GM23248 (cell line): ENCODE data around the gene STAT4. TPM values are rescaled to one million over a fixed set of nuclear protein-coding genes. Genes with fewer than 3 reads are reported as not detected.

Experiments
- DNase-seq: peaks from one replicate; pipeline ENCODE4 v3.0.0-alpha.2; 2015
- H2AFZ ChIP-seq: fragments of 200-600 bp; sonication (generic); 2 replicates; pipeline ENCODE4 v1.6.1; 2016; ENCODE audit warnings: antibody characterized with exemption
- H3F3A ChIP-seq: fragments of 200-600 bp; sonication (generic); 2 replicates; pipeline ENCODE4 v1.6.1; 2016; ENCODE audit warnings: mild to moderate bottlenecking, antibody characterized with exemption, mixed run types; ENCODE audit not compliant: insufficient read depth
- H3K27ac ChIP-seq: fragments of 200-600 bp; sonication (generic); 2 replicates; pipeline ENCODE4 v1.5.1; 2016; ENCODE audit warnings: mild to moderate bottlenecking
- H3K27me3 ChIP-seq: fragments of 200-600 bp; sonication (generic); replicated peaks from 2 replicates; pipeline ENCODE4 v1.6.1; 2016; ENCODE audit warnings: mild to moderate bottlenecking; ENCODE audit not compliant: insufficient read depth
- H3K36me3 ChIP-seq: fragments of 200-600 bp; sonication (generic); 2 replicates; pipeline ENCODE4 v1.6.1; 2016; ENCODE audit warnings: low read depth, mild to moderate bottlenecking
- H3K4me1 ChIP-seq: fragments of 200-600 bp; sonication (generic); 2 replicates; pipeline ENCODE4 v1.6.1; 2016; ENCODE audit warnings: mild to moderate bottlenecking; ENCODE audit not compliant: insufficient read depth
- H3K4me2 ChIP-seq: fragments of 200-600 bp; sonication (generic); one replicate; pipeline ENCODE4 v1.6.1; 2016; ENCODE audit warnings: mild to moderate bottlenecking; ENCODE audit not compliant: unreplicated experiment
- H3K4me3 ChIP-seq: fragments of 200-600 bp; sonication (generic); 2 replicates; pipeline ENCODE4 v1.5.1; 2016; ENCODE audit warnings: mild to moderate bottlenecking
- H3K79me2 ChIP-seq: fragments of 200-600 bp; sonication (generic); 2 replicates; pipeline ENCODE4 v1.6.1; 2016; ENCODE audit warnings: mild to moderate bottlenecking; ENCODE audit not compliant: insufficient read depth
- H3K9ac ChIP-seq: fragments of 200-600 bp; sonication (generic); 2 replicates; pipeline ENCODE4 v1.6.1; 2016; ENCODE audit warnings: mild to moderate bottlenecking
- H3K9me2 ChIP-seq: fragments of 200-600 bp; sonication (generic); 2 replicates; pipeline ENCODE4 v1.6.1; 2016; ENCODE audit warnings: mixed run types, mild to moderate bottlenecking, moderate library complexity; ENCODE audit not compliant: insufficient read depth
- H3K9me3 ChIP-seq: fragments of 200-600 bp; sonication (generic); one replicate; pipeline ENCODE4 v1.6.1; 2017; ENCODE audit warnings: low read depth
- H4K20me1 ChIP-seq: fragments of 200-600 bp; sonication (generic); 2 replicates; pipeline ENCODE4 v1.6.0; 2016; ENCODE audit not compliant: insufficient read depth
- EZH2 ChIP-seq: fragments of 200-600 bp; sonication (generic); IDR thresholded peaks from 2 replicates; pipeline ENCODE4 v1.6.1; 2018; ENCODE audit warnings: antibody characterized with exemption, mild to moderate bottlenecking; ENCODE audit not compliant: insufficient read depth, poor library complexity, severe bottlenecking
- EZH2phosphoT487 ChIP-seq: fragments of 200-600 bp; sonication (generic); IDR thresholded peaks from 2 replicates; pipeline ENCODE4 v1.6.1; 2018; ENCODE audit warnings: antibody characterized with exemption, moderate library complexity, mild to moderate bottlenecking, low read depth; ENCODE audit not compliant: insufficient read depth
- WGBS, 2 experiments: methylation state at CpG; one replicate each; pipeline ENCODE4 v1.1.6; 2015 to 2017; ENCODE audit warnings: low lambda C conversion rate in 2 of 2, low coverage in 1 of 2; ENCODE audit errors: missing lambda C conversion rate in 2 of 2; 5-methylcytosine and 5-hydroxymethylcytosine counted together
- in situ Hi-C: fragments of 300-500 bp; cut with MboI; formaldehyde crosslinking; loops from 2 replicates; pipeline ENCODE4 v1.15.0; 2020
- polyA plus RNA-seq: library from polyadenylated mRNA; unstranded; fragments of >200 nt; fragmentation: Nextera tagmentation; extraction: Ambion mirVana; gene quantifications from 2 replicates; pipeline ENCODE4 v1.2.1, GENCODE V29; 2016
- total RNA-seq: library from RNA; depleted of rRNA; stranded (reverse); fragments of >200 nt; shearing (Covaris generic); gene quantifications from 2 replicates; pipeline ENCODE4 v1.2.3, GENCODE V29; 2014

The STAT4 gene
- total and polyA plus RNA-seq, 2 experiments from 2014 or later: 1.9 to 3.2 TPM

DNA sequence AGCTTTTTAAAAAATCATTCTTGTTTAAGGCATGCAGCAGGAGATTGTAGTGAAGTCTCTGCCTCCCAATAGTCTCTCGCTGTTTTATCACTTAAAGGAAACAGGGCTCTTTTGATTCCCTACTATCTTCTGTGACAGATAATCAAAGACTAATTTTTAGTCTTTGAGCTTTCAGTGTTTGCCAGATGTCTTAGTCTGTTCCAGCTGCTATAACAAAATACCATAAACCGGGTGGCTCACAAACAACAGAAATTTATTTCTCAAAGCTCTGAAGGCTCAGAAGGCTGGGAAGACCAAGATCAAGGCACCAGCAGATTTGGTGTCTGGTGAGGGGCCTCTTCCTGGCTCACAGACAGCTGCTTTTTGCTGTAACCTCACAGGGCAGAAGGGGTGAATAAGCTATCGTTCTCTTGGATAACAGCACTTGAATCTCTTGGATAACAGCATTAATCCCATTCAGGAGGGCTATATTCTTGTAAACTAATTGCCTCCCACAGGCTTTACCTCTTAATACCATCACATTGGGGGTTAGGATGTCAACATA, 37.8 kb upstream of the STAT4 start:
- H2AFZ ChIP-seq: no peak overlapping the region
- DNase-seq: no peak
- no peaks in the 10 kb centered on the region for H3K79me2 ChIP-seq
- H3K9me3 ChIP-seq: no peaks in the 10 kb centered on the region
- no peaks in the 10 kb centered on the region for H3K36me3 ChIP-seq
- H3K9ac ChIP-seq: no peak overlapping the region
- no peaks in the 10 kb centered on the region for H3K27me3 ChIP-seq
- 0 out of 2 replicates have a peak, but pooled peaks cover under 1% of the 10 kb centered on the region for H3K4me1 ChIP-seq
- no peak overlapping the region for H3K27ac ChIP-seq
- WGBS, 2 experiments: 85 to 86% methylated on average over 3 of the region's 3 CpGs
- TF ChIP-seq EZH2 (no peak), EZH2phosphoT487 (no peak)
- no peaks in the 10 kb centered on the region for H3K9me2 ChIP-seq
- H3K4me2 ChIP-seq: no peak overlapping the region
- no peaks in the 10 kb centered on the region for H3F3A ChIP-seq
- no peaks in the 10 kb centered on the region for H4K20me1 ChIP-seq
- in situ Hi-C loops: no loop called here
- no peak overlapping the region for H3K4me3 ChIP-seq

- Histone ChIP-seq H2AFZ (no peak overlapping the region), H3K27ac (no peak overlapping the region), H3K9me2 (no peaks in the 10 kb centered on the region), H3F3A (no peaks in the 10 kb centered on the region), H3K79me2 (no peaks in the 10 kb centered on the region), H3K4me2 (no peak overlapping the region), H4K20me1 (no peaks in the 10 kb centered on the region), H3K4me3 (no peak overlapping the region), H3K9me3 (no peaks in the 10 kb centered on the region), H3K36me3 (no peaks in the 10 kb centered on the region), H3K9ac (no peak overlapping the region), H3K4me1 (0 out of 2 replicates have a peak, but pooled peaks cover 7% of the 10 kb centered on the region), H3K27me3 (no peaks in the 10 kb centered on the region)
- TF ChIP-seq EZH2 (no peak), EZH2phosphoT487 (no peak)
- 81 to 83% methylated on average over 9 of the region's 9 CpGs for WGBS, 2 experiments
- in situ Hi-C loops: no loop called here
- no peak for DNase-seq
Observed at GRCh38 chr2:191187105-191187829, 36.5 kb upstream of the STAT4 start.

DNA sequence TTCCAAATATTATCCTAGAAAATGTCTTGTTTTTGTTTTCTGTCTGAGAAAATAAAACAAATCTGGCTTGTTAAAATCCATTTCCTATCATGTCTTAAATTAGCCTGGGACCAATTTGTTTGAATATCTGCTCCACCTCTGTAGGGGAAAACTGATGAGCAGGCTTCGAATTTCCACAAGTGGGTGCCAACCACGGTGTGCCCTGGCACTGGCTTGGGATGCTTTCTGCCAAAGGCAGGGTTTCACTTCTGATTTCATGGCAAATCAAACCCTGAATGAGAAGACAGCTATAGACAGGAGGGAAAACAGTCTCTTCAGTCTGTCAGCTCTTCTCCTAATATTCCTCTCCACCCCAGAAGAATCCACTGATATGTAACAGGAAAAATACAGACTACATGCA, 33.7 kb upstream of the STAT4 start:
- Histone ChIP-seq H3K4me1 (peaks cover 16% of the 10 kb centered on the region), H3K27ac (no peak overlapping the region), H3K36me3 (no peaks in the 10 kb centered on the region), H3K27me3 (no peaks in the 10 kb centered on the region), H3K9me3 (no peaks in the 10 kb centered on the region), H3K4me2 (no peak overlapping the region), H2AFZ (no peak overlapping the region; the same call in 1 of the 2 replicates), H3K4me3 (no peak overlapping the region), H3K79me2 (no peaks in the 10 kb centered on the region), H3F3A (no peaks in the 10 kb centered on the region), H4K20me1 (no peaks in the 10 kb centered on the region), H3K9ac (no peak overlapping the region), H3K9me2 (no peaks in the 10 kb centered on the region)
- 41 to 50% methylated on average over 2 of the region's 2 CpGs for WGBS, 2 experiments
- TF ChIP-seq EZH2: no peak
- no peak for TF ChIP-seq EZH2phosphoT487
- in situ Hi-C loops: no loop called here
- no peak for DNase-seq

DNA sequence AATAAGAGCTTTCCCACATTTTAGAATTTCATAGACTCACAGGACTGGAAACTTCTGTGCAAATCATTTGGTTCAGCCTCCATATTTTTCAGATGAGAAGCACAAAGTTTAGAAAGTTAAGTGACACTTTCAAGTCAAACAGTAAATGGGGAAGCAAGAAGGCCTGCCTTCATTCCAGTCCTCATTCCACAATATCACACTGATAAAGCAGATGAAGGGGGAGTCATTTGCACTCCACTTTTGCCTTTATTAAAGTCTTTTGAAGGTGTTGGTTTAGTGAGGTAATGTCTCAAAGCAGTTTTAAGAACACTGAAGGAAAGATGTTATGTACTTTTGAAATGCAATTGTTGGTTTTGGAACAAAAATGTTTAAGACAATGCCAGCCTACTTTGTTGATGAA, 32.7 kb upstream of the STAT4 start:
- no peaks in the 10 kb centered on the region for H3K27me3 ChIP-seq
- in situ Hi-C loops: no loop called here

More for the DNA sequence above, 32.7 kb upstream of the STAT4 start:
- peaks cover 21% of the 10 kb centered on the region for H3K4me1 ChIP-seq
- H2AFZ ChIP-seq: no peak overlapping the region
- no peak overlapping the region for H3K27ac ChIP-seq
- H3K9ac ChIP-seq: no peak overlapping the region
- no peak for DNase-seq
- H3K9me3 ChIP-seq: no peaks in the 10 kb centered on the region
- H3F3A ChIP-seq: 0 out of 2 replicates have a peak, but pooled peaks cover 1% of the 10 kb centered on the region
- no peak overlapping the region for H3K4me3 ChIP-seq
- no peaks in the 10 kb centered on the region for H4K20me1 ChIP-seq
- TF ChIP-seq EZH2phosphoT487 (no peak), EZH2 (no peak)
- H3K79me2 ChIP-seq: no peaks in the 10 kb centered on the region
- H3K4me2 ChIP-seq: no peak overlapping the region
- no peaks in the 10 kb centered on the region for H3K9me2 ChIP-seq
- no peaks in the 10 kb centered on the region for H3K36me3 ChIP-seq
